ENCODE results near the gene TANGO2.

TANGO2 gene

GRCh38 chr22:20027966-20028854, 7.3 kb downstream of the TANGO2 start:
- no peak for DNase-seq (ENCODE audit: low read depth)
- H3K4me3 ChIP-seq (ENCODE audit: control insufficient read depth, low read depth, low read length), result no peak overlapping the region
- TF ChIP-seq CTCF (IDR thresholded peaks at IDR 0.05; ENCODE audit: control insufficient read depth, insufficient read depth, low read depth, low read length, missing control alignments), result peak; percentile 41

GRCh38 chr22:20028855-20029549, 8.1 kb downstream of the TANGO2 start:
- TF ChIP-seq CTCF (IDR thresholded peaks at IDR 0.05; ENCODE audit: control insufficient read depth, insufficient read depth, low read depth, low read length, missing control alignments), result no peak
- H3K4me3 ChIP-seq (ENCODE audit: control insufficient read depth, low read depth, low read length), result no peak overlapping the region
- no peak for DNase-seq (ENCODE audit: low read depth)

GRCh38 chr22:20029550-20030225, 8.8 kb downstream of the TANGO2 start:
- no peak for DNase-seq (ENCODE audit: low read depth)
- no peak for TF ChIP-seq CTCF (IDR thresholded peaks at IDR 0.05; ENCODE audit: control insufficient read depth, insufficient read depth, low read depth, low read length, missing control alignments)
- no peak overlapping the region for H3K4me3 ChIP-seq (ENCODE audit: control insufficient read depth, low read depth, low read length)

GRCh38 chr22:20031732-20032406, 11.0 kb downstream of the TANGO2 start:
- DNase-seq (ENCODE audit: low read depth), result no peak
- H3K4me3 ChIP-seq (ENCODE audit: control insufficient read depth, low read depth, low read length), result no peak overlapping the region
- no peak for TF ChIP-seq CTCF (IDR thresholded peaks at IDR 0.05; ENCODE audit: control insufficient read depth, insufficient read depth, low read depth, low read length, missing control alignments)

GRCh38 chr22:20032407-20032991, 11.6 kb downstream of the TANGO2 start:
- no peak overlapping the region for H3K4me3 ChIP-seq (ENCODE audit: control insufficient read depth, low read depth, low read length)

More at GRCh38 chr22:20032407-20032991, 11.6 kb downstream of the TANGO2 start:
- no peak for TF ChIP-seq CTCF (IDR thresholded peaks at IDR 0.05; ENCODE audit: control insufficient read depth, insufficient read depth, low read depth, low read length, missing control alignments)
- DNase-seq (ENCODE audit: low read depth), result no peak
